Esophagus (tissue), 2 donors: Measurements from ENCODE around the gene TMEM242. TPM values are rescaled to one million over a fixed set of nuclear protein-coding genes. Genes with fewer than 3 reads are reported as not detected.

Source experiments
- H3K27ac ChIP-seq, 2 donors: one replicate each; pipeline ENCODE4 v1.5.1; 2013; ENCODE audit warnings: low read depth in 2 of 2, mild to moderate bottlenecking in 2 of 2, inconsistent platforms in 1 of 2, low read length in 1 of 2, moderate library complexity in 1 of 2
- H3K27me3 ChIP-seq, 2 donors: one replicate each; pipeline ENCODE4 v1.6.1; 2013; ENCODE audit warnings: low read length in 2 of 2, control low read depth in 1 of 2, mild to moderate bottlenecking in 1 of 2; ENCODE audit not compliant: insufficient read depth in 2 of 2, control insufficient read depth in 1 of 2
- H3K36me3 ChIP-seq, 2 donors: one replicate each; pipeline ENCODE4 v1.6.1; 2013; ENCODE audit warnings: low read length in 1 of 2; ENCODE audit not compliant: control insufficient read depth in 2 of 2, insufficient read depth in 2 of 2
- H3K4me1 ChIP-seq, 2 donors: one replicate each; pipeline ENCODE4 v1.6.1; 2013; ENCODE audit warnings: low read length in 1 of 2; ENCODE audit not compliant: control insufficient read depth in 2 of 2, insufficient read depth in 2 of 2
- H3K4me3 ChIP-seq, 2 donors: one replicate each; pipeline ENCODE4 v1.5.1; 2013; ENCODE audit warnings: low read length in 2 of 2, mild to moderate bottlenecking in 2 of 2, low read depth in 1 of 2, moderate library complexity in 1 of 2
- H3K9me3 ChIP-seq, 2 donors: one replicate each; pipeline ENCODE4 v1.6.1; 2013; ENCODE audit warnings: mild to moderate bottlenecking in 2 of 2, low read depth in 1 of 2, low read length in 1 of 2, moderate library complexity in 1 of 2; ENCODE audit not compliant: control insufficient read depth in 2 of 2, insufficient read depth in 1 of 2
- WGBS, 2 donors: extraction: QIAGEN DNeasy Blood & Tissue Kit; methylation state at CpG; one replicate each; pipeline ENCODE4 v1.1.7; 2013; 5-methylcytosine and 5-hydroxymethylcytosine counted together
- polyA plus RNA-seq, 2 donors: library from polyadenylated mRNA; stranded (reverse); fragments of 200-250 nt; gene quantifications; one replicate each; pipeline ENCODE4 v1.2.3, GENCODE V29; 2013
- donor health status: healthy with polysubstance abuse.
- donor health status: Bipolar disorder and iron deficiency.

TMEM242 gene
- polyA plus RNA-seq, 2 donors = 4.8 to 5.4 TPM

- 90 to 91% methylated on average over 2 of the region's 2 CpGs for WGBS, 2 donors
- Histone ChIP-seq H3K27ac (no peak overlapping the region), H3K27me3 (no peaks in the 10 kb centered on the region), H3K36me3 (peaks cover 0 to 4% of the 10 kb centered on the region in 2 donors), H3K4me1 (no peaks in the 10 kb centered on the region), H3K9me3 (no peaks in the 10 kb centered on the region), H3K4me3 (no peak overlapping the region)
These were observed 28.7 kb downstream of the TMEM242 start for GRCh38 chr6:157294654-157295053.

DNA sequence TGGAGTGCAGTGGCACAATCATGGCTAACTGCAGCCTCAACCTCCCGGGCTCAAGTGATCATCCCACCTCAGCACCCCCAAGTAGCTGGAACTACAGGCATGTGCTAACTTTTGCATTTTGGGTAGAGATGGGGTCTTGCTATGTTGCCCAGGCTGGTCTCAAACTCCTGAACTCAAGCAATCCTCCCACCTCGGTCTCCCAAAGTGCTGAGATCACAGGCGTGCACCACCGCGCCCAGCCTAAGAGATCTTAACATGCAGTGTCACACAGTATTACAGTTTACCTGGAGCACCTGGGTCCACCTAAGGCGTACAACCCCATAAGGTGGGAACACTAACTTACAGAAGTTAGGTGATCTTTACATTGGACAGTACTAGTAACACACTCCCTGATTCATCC is 29.5 kb downstream of the TMEM242 start:
- Histone ChIP-seq H3K36me3 (peaks cover 0 to 4% of the 10 kb centered on the region in 2 donors), H3K27ac (no peak overlapping the region), H3K4me3 (no peak overlapping the region), H3K27me3 (no peaks in the 10 kb centered on the region), H3K9me3 (no peaks in the 10 kb centered on the region), H3K4me1 (no peaks in the 10 kb centered on the region)
- 95 to 98% methylated on average over 6 of the region's 6 CpGs for WGBS, 2 donors

GRCh38 chr6:157292202-157292601 is 31.1 kb downstream of the TMEM242 start:
- Histone ChIP-seq H3K4me1 (no peaks in the 10 kb centered on the region), H3K27ac (no peak overlapping the region), H3K9me3 (no peaks in the 10 kb centered on the region), H3K36me3 (peaks cover 0 to 7% of the 10 kb centered on the region in 2 donors), H3K27me3 (no peaks in the 10 kb centered on the region), H3K4me3 (no peak overlapping the region)
- WGBS, 2 donors = 64 to 83% methylated on average over 1 of the region's 1 CpG

DNA sequence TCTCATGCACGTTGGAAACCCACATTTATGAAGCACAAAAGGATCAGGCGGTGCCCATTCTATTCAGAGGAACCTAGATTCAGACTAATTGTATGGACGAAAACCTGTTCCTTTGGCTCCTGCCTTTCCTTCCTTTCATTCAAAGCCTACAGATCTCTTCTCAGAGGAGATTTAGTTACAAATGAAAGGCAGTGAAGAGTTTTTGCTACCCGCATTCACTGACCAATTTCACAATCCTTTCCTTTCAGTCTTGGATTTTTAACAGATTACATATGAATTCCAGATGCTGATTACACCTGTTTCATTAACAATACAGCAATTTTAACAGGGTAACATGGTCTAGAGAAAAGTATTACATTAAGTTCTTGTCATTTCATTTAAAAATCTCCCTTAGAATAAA is 32.0 kb downstream of the TMEM242 start:
- Histone ChIP-seq H3K9me3 (no peaks in the 10 kb centered on the region), H3K27ac (no peak overlapping the region), H3K27me3 (no peaks in the 10 kb centered on the region), H3K36me3 (peaks cover 0 to 7% of the 10 kb centered on the region in 2 donors), H3K4me3 (no peak overlapping the region), H3K4me1 (no peaks in the 10 kb centered on the region)
- WGBS, 2 donors = 91 to 95% methylated on average over 4 of the region's 4 CpGs

DNA sequence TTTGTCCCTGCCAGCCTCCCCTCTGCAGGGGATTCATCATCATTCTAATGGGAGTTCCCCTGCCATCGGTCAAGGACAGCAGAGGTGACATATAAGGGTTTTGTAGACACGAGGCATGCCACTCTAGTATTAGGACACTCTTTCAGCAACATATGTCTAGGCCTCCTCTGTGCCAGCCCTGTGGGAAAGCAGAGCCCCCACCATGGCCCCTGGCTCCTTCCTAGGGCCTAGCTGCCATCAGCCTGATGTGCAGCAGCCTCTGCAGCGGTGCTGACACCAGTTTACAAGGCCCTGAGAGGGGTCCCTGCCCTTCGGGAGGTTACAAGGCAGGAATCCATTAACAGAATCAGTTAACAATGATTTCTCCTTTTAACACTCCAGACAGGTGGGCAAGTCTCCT is 32.5 kb downstream of the TMEM242 start:
- Histone ChIP-seq H3K9me3 (no peaks in the 10 kb centered on the region), H3K36me3 (peaks cover 0 to 7% of the 10 kb centered on the region in 2 donors), H3K4me1 (no peaks in the 10 kb centered on the region), H3K27ac (no peak overlapping the region), H3K27me3 (no peaks in the 10 kb centered on the region), H3K4me3 (no peak overlapping the region)
- WGBS, 2 donors = 87 to 89% methylated on average over 4 of the region's 4 CpGs

GRCh38 chr6:157289764-157290163 is 33.6 kb downstream of the TMEM242 start:
- Histone ChIP-seq H3K36me3 (peaks cover 0 to 7% of the 10 kb centered on the region in 2 donors), H3K9me3 (no peaks in the 10 kb centered on the region), H3K4me1 (no peaks in the 10 kb centered on the region), H3K27ac (no peak overlapping the region), H3K27me3 (no peaks in the 10 kb centered on the region), H3K4me3 (no peak overlapping the region)
- WGBS, 2 donors = 93% methylated on average over 11 of the region's 11 CpGs

DNA sequence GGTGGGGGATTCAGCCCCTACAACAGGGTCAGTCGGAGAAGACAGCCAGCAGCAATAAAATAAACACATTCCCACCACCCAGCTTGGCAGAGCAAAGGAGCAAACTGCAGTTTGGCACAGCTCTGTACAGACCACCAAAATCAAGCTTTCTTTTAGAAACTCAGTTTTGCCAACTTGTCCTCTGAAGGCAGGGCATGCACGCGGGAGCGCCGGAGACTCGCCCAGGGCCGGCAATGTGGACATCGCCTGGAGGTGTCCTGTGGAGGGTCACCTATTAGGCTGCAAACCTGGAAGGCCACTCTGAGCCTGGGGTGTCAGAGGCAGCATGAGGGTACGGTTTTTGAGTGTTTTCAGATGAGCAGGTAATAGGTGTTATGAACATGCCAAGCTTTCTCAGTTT is 34.7 kb downstream of the TMEM242 start:
- no peak overlapping the region for H3K27ac ChIP-seq
- peaks cover 0 to 7% of the 10 kb centered on the region in 2 donors for H3K36me3 ChIP-seq
- no peaks in the 10 kb centered on the region for H3K4me1 ChIP-seq
- H3K4me3 ChIP-seq = no peak overlapping the region
- 95 to 97% methylated on average over 9 of the region's 9 CpGs for WGBS, 2 donors
- H3K9me3 ChIP-seq = no peaks in the 10 kb centered on the region
- H3K27me3 ChIP-seq = no peaks in the 10 kb centered on the region

DNA sequence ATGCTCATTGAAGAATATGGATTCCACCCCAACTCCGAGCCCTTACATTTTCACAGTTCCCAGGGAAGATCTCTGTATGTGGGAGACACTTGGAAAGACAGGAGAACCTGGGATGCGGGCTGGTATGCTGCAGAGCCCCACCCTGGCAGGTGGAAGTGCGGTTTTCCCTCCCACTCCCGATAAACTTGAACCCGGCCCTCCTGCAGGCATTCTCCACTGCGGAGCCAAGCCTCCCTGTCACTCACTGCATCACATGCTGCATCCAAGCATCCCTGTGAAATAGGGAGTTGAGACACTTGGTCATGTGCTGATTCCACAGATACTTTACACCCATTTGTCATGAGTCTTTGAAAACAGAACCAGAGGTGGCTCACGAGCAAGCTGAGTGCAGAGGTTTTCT is 35.4 kb downstream of the TMEM242 start:
- Histone ChIP-seq H3K27me3 (no peaks in the 10 kb centered on the region), H3K4me3 (no peak overlapping the region), H3K4me1 (no peaks in the 10 kb centered on the region), H3K27ac (no peak overlapping the region), H3K9me3 (no peaks in the 10 kb centered on the region), H3K36me3 (peaks cover 0 to 7% of the 10 kb centered on the region in 2 donors)
- 93 to 95% methylated on average over 7 of the region's 7 CpGs for WGBS, 2 donors

DNA sequence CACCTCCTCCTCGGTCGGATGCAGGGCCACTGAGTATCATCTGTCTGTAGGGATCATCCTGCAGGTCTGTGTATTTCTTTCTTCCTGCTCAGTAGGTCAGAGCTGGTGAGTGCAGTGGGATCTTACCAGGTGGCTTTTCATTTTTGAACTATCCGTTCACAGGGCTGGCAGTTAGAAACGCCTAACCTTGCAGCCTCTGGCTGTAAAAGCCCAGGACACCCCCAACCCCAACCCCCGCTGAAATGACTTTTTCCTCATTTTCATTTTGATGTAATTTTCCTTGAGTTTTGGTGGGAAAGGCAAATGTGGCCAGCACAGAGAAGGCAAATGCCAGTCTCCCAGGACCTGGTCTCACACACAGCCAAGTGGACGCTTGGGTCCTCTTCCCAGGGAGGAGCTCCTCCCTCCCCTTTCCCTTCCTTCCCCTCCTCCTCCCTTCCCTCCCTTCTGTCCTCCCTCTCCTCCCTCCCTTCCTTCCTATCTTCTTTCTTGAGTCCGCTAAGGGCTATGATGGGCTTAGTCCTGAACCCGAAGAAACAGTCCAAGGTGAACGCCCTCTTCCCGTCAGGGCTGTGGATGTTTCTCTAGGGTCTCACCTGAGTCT is 36.0 kb downstream of the TMEM242 start:
- Histone ChIP-seq H3K27me3 (no peaks in the 10 kb centered on the region), H3K4me3 (no peak overlapping the region), H3K9me3 (no peaks in the 10 kb centered on the region), H3K36me3 (peaks cover 0 to 7% of the 10 kb centered on the region in 2 donors), H3K27ac (no peak overlapping the region), H3K4me1 (no peaks in the 10 kb centered on the region)
- 86 to 87% methylated on average over 10 of the region's 10 CpGs for WGBS, 2 donors

DNA sequence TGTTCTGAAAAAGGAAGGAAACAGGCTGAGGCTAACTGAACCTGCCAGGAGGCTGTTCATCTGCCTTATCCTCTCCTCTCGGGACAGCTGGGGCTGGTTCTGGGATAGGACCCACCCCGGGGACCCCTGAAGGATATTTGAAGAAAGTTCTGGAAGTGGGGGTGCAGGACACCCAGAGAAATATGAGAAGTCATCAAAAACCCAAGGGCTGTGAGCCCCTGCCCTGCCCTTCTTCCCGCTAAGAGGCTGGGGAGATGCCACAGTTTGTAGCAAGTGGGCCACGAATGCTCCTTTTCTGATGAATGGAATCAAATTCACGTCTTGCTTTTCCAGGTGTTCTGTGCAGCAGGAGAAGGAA is 37.9 kb downstream of the TMEM242 start:
- Histone ChIP-seq H3K4me1 (no peaks in the 10 kb centered on the region), H3K9me3 (no peaks in the 10 kb centered on the region), H3K27me3 (no peaks in the 10 kb centered on the region), H3K27ac (no peak overlapping the region), H3K36me3 (peaks cover 0 to 7% of the 10 kb centered on the region in 2 donors), H3K4me3 (no peak overlapping the region)
- 71 to 81% methylated on average over 5 of the region's 5 CpGs for WGBS, 2 donors
